GM18519 (cell line): ENCODE results near the gene MANF.
"Not testable (repeated sequence)": the region's sequence is repeated elsewhere in the genome, so short reads cannot be mapped to it uniquely, and the experiment has no call there.

Experiments
- ATAC-seq: cut with Tn5 transposase; IDR thresholded peaks from one replicate; pipeline ENCODE4 v1.9.1; 2021; ENCODE audit warnings: mild to moderate bottlenecking, moderate library complexity; ENCODE audit not compliant: unreplicated experiment, low FRiP score

Gene MANF

GRCh38 chr3:51384726-51385473, at the start of gene MANF:
TSS of gene MANF (plus strand) at chr3:51385291. CDS start at chr3:51385343, 52 bp downstream.
- ATAC-seq: peak; percentile 93

GRCh38 chr3:51336261-51336660, 48.8 kb upstream of the MANF start:
- no peak for ATAC-seq

GRCh38 chr3:51337666-51338065, 47.4 kb upstream of the MANF start:
- no peak for ATAC-seq

GRCh38 chr3:51338632-51339031, 46.5 kb upstream of the MANF start:
- no peak for ATAC-seq

GRCh38 chr3:51340013-51340829, 44.9 kb upstream of the MANF start:
- no peak for ATAC-seq

GRCh38 chr3:51340989-51341636, 44.0 kb upstream of the MANF start:
- ATAC-seq: no peak

- no peak for ATAC-seq
These were observed 41.0 kb upstream of the MANF start for GRCh38 chr3:51343918-51344687.

GRCh38 chr3:51350751-51351150, 34.3 kb upstream of the MANF start:
- ATAC-seq: no peak

- ATAC-seq: no peak
These were observed 32.0 kb upstream of the MANF start for GRCh38 chr3:51353131-51353530.

GRCh38 chr3:51353691-51354090, 31.4 kb upstream of the MANF start:
- no peak for ATAC-seq

- ATAC-seq: no peak
These were observed 30.9 kb upstream of the MANF start for GRCh38 chr3:51354172-51354571.

- no peak for ATAC-seq
These were observed 30.1 kb upstream of the MANF start for GRCh38 chr3:51354731-51355615.

- ATAC-seq: no peak
These were observed 29.1 kb upstream of the MANF start for GRCh38 chr3:51355891-51356578.

GRCh38 chr3:51357856-51358255, 27.2 kb upstream of the MANF start:
- no peak for ATAC-seq

- ATAC-seq: no peak
These were observed 26.1 kb upstream of the MANF start for GRCh38 chr3:51358981-51359380.

- no peak for ATAC-seq
These were observed 24.3 kb upstream of the MANF start for GRCh38 chr3:51360806-51361205.

- no peak for ATAC-seq
These were observed 23.3 kb upstream of the MANF start for GRCh38 chr3:51361746-51362145.

GRCh38 chr3:51362476-51362875, 22.6 kb upstream of the MANF start:
- ATAC-seq: no peak

GRCh38 chr3:51368276-51368675, 16.8 kb upstream of the MANF start:
- ATAC-seq: not testable (repeated sequence)
